Caco-2 (cell line): Measurements from ENCODE around the gene ANKRD27. TPM values are rescaled to one million over a fixed set of nuclear protein-coding genes. Genes with fewer than 3 reads are reported as not detected.

Experiments
- BruUV-seq: library from RNA; stranded (reverse); fragments of 400-500 nt; replicated peaks from 2 replicates; lab custom pipeline; 2021; lab: Mats Ljungman, UMichigan
- CTCF ChIA-PET: fragments of 300-600 bp; sonication (Branson Sonifier 250); formaldehyde crosslinking; loops from one replicate; lab custom pipeline; 2022; ENCODE audit warnings: antibody characterized with exemption; lab: Charles Lee
- POLR2A ChIA-PET: fragments of 300-600 bp; sonication (Branson Sonifier 250); formaldehyde crosslinking; loops from one replicate; lab custom pipeline; 2022; ENCODE audit warnings: antibody characterized with exemption; lab: Charles Lee
- DNase-seq, 2 experiments: peaks; one replicate each; pipeline versions ENCODE4 v3.0.0 to v3.0.0-alpha.2; 2020 to 2022
- H3K27me3 ChIP-seq: replicated peaks from 2 replicates; pipeline ENCODE4 v1.6.0; 2011; ENCODE audit warnings: low read length; ENCODE audit not compliant: control insufficient read depth, insufficient read depth
- H3K36me3 ChIP-seq: 2 replicates; pipeline ENCODE4 v1.5.1; 2011; ENCODE audit warnings: low read length; ENCODE audit not compliant: control insufficient read depth, insufficient read depth
- H3K4me1 ChIP-seq: fragments of 250-450 bp; sonication (Bioruptor Pico); 2 replicates; pipeline ENCODE4 v1.5.1; 2020; ENCODE audit warnings: mild to moderate bottlenecking
- H3K4me3 ChIP-seq: 2 replicates; pipeline ENCODE4 v1.5.1; 2011; ENCODE audit warnings: low read depth, mild to moderate bottlenecking, control low read depth, low read length
- H3K9me3 ChIP-seq: fragments of 250-450 bp; sonication (Bioruptor Pico); 2 replicates; pipeline ENCODE4 v1.5.1; 2020; ENCODE audit warnings: mild to moderate bottlenecking, moderate library complexity
- H3K27ac Mint-ChIP-seq: one replicate; pipeline ENCODE4 v1.8.0; 2022; ENCODE audit warnings: mixed read lengths; ENCODE audit not compliant: unreplicated experiment
- H3K27me3 Mint-ChIP-seq: one replicate; pipeline ENCODE4 v1.8.0; 2022; ENCODE audit warnings: mixed read lengths; ENCODE audit not compliant: insufficient read depth, unreplicated experiment
- H3K36me3 Mint-ChIP-seq: one replicate; pipeline ENCODE4 v1.8.0; 2022; ENCODE audit warnings: mild to moderate bottlenecking, mixed read lengths; ENCODE audit not compliant: insufficient read depth, unreplicated experiment
- H3K4me1 Mint-ChIP-seq: one replicate; pipeline ENCODE4 v1.8.0; 2022; ENCODE audit warnings: low read depth, mixed read lengths; ENCODE audit not compliant: unreplicated experiment
- H3K4me3 Mint-ChIP-seq: one replicate; pipeline ENCODE4 v1.8.0; 2022; ENCODE audit warnings: mild to moderate bottlenecking, moderate library complexity, mixed read lengths; ENCODE audit not compliant: unreplicated experiment
- H3K9me3 Mint-ChIP-seq: one replicate; pipeline ENCODE4 v1.8.0; 2022; ENCODE audit warnings: mixed read lengths; ENCODE audit not compliant: unreplicated experiment
- CTCF ChIP-seq, 2 experiments: fragments of 200-600 bp in 1 of 2; IDR thresholded peaks; 1 replicate in 1 of 2; 2 replicates in 1 of 2; pipeline versions ENCODE4 v1.5.1 to v1.8.0; 2011 to 2022; ENCODE audit warnings: antibody characterized with exemption in 1 of 2, control low read depth in 1 of 2, inconsistent platforms in 1 of 2, low read depth in 1 of 2, low read length in 1 of 2, mild to moderate bottlenecking in 1 of 2, moderate library complexity in 1 of 2; ENCODE audit not compliant: insufficient read depth in 1 of 2, severe bottlenecking in 1 of 2, unreplicated experiment in 1 of 2
- intact Hi-C: fragments of 100-400 bp; cut with micrococcal nuclease; formaldehyde crosslinking; loops from one replicate; pipeline ENCODE4 v1.10.0; 2022; ENCODE audit not compliant: unreplicated experiment
- total RNA-seq: library from RNA; stranded (reverse); gene quantifications from 2 replicates; pipeline ENCODE4 v1.2.3, GENCODE V29; 2022

The ANKRD27 gene
- total RNA-seq, 1 experiment from 2014 or later, result 54.3 TPM

- intact Hi-C loops, result no loop called here
- Mint-ChIP-seq H3K27me3 (peaks cover 13% of the 10 kb centered on the region), H3K4me3 (no peak overlapping the region), H3K4me1 (no peaks in the 10 kb centered on the region), H3K9me3 (no peaks in the 10 kb centered on the region), H3K36me3 (no peaks in the 10 kb centered on the region), H3K27ac (no peak overlapping the region)
- Histone ChIP-seq H3K9me3 (no peaks in the 10 kb centered on the region), H3K4me3 (no peak overlapping the region), H3K27me3 (no peaks in the 10 kb centered on the region), H3K36me3 (no peaks in the 10 kb centered on the region), H3K4me1 (no peaks in the 10 kb centered on the region)
- CTCF ChIA-PET, result interaction anchor here (0.6 kb wide), 1 partner anchor 90 kb away, joined by 3 read pairs; no protein-coding TSS in a partner anchor
- POLR2A ChIA-PET, result interaction anchor here (0.7 kb wide), 1 partner anchor 13 kb away, joined by 6 read pairs; no protein-coding TSS in a partner anchor
- no peak for TF ChIP-seq CTCF (IDR thresholded peaks at IDR 0.05; ENCODE audit: insufficient read depth in 1 of 2, low read depth in 1 of 2, low read length in 1 of 2, severe bottlenecking in 1 of 2, unreplicated experiment in 1 of 2)
- no TSS peak for BruUV-seq
- DNase-seq, result no peak
Measured at GRCh38 chr19:32563761-32564160, 111.2 kb downstream of the ANKRD27 start.

GRCh38 chr19:32558607-32559228 lies 116.3 kb downstream of the ANKRD27 start:
- H3K36me3 Mint-ChIP-seq, result no peaks in the 10 kb centered on the region
- Histone ChIP-seq H3K4me3 (no peak overlapping the region), H3K9me3 (no peaks in the 10 kb centered on the region), H3K27me3 (no peaks in the 10 kb centered on the region), H3K4me1 (no peaks in the 10 kb centered on the region), H3K36me3 (no peaks in the 10 kb centered on the region)
- no TSS peak for BruUV-seq
- CTCF ChIA-PET, result interaction anchor here (0.6 kb wide), 1 partner anchor 11 kb away, joined by 4 read pairs; no protein-coding TSS in a partner anchor
- H3K4me1 Mint-ChIP-seq, result no peaks in the 10 kb centered on the region
- H3K4me3 Mint-ChIP-seq, result no peak overlapping the region
- DNase-seq, result no peak
- H3K9me3 Mint-ChIP-seq, result no peaks in the 10 kb centered on the region
- POLR2A ChIA-PET, result interaction anchor here (0.6 kb wide), 1 partner anchor 22 kb away, joined by 3 read pairs; no protein-coding TSS in a partner anchor
- peaks cover 6% of the 10 kb centered on the region for H3K27me3 Mint-ChIP-seq
- H3K27ac Mint-ChIP-seq, result no peak overlapping the region
- intact Hi-C loops, result no loop called here
- no peak for TF ChIP-seq CTCF (IDR thresholded peaks at IDR 0.05; ENCODE audit: insufficient read depth in 1 of 2, low read depth in 1 of 2, low read length in 1 of 2, severe bottlenecking in 1 of 2, unreplicated experiment in 1 of 2)

- no peaks in the 10 kb centered on the region for H3K4me1 ChIP-seq
- no peak overlapping the region for H3K4me3 ChIP-seq
- POLR2A ChIA-PET, result no interaction called here
- no peak for DNase-seq
- no peaks in the 10 kb centered on the region for H3K36me3 ChIP-seq
- no peaks in the 10 kb centered on the region for H3K4me1 Mint-ChIP-seq
- intact Hi-C loops, result no loop called here
- H3K9me3 Mint-ChIP-seq, result peaks cover 9% of the 10 kb centered on the region
- CTCF ChIA-PET, result interaction anchor here (1.0 kb wide), 1 partner anchor 14 kb away, joined by 3 read pairs; no protein-coding TSS in a partner anchor
- H3K27ac Mint-ChIP-seq, result no peak overlapping the region
- TF ChIP-seq CTCF (IDR thresholded peaks at IDR 0.05; ENCODE audit: insufficient read depth in 1 of 2, low read depth in 1 of 2, low read length in 1 of 2, severe bottlenecking in 1 of 2, unreplicated experiment in 1 of 2), result no peak
- H3K36me3 Mint-ChIP-seq, result no peaks in the 10 kb centered on the region
- no peak overlapping the region for H3K4me3 Mint-ChIP-seq
- peaks cover 3% of the 10 kb centered on the region for H3K27me3 Mint-ChIP-seq
- H3K27me3 ChIP-seq, result no peaks in the 10 kb centered on the region
- H3K9me3 ChIP-seq, result no peaks in the 10 kb centered on the region
- no TSS peak for BruUV-seq
Measured at GRCh38 chr19:32555786-32556185, 119.2 kb downstream of the ANKRD27 start.
